CD4-positive, alpha-beta T cell treated with Interleukin-21 for 1 hour (primary cell): ENCODE data around the gene MAS1L.

Experiments
- DNase-seq: peaks from one replicate; pipeline ENCODE4 v3.0.0-alpha.2; 2020

MAS1L gene

GRCh38 chr6:29509711-29510110 lies 22.0 kb upstream of the MAS1L start:
- DNase-seq: no peak

GRCh38 chr6:29509239-29509638 lies 21.5 kb upstream of the MAS1L start:
- DNase-seq: no peak

- no peak for DNase-seq
Measured at GRCh38 chr6:29507319-29507718, 19.6 kb upstream of the MAS1L start.

- no peak for DNase-seq
Measured at GRCh38 chr6:29506446-29507067, 18.8 kb upstream of the MAS1L start.

GRCh38 chr6:29505808-29506207 lies 18.1 kb upstream of the MAS1L start:
- no peak for DNase-seq

- DNase-seq: no peak
Measured at GRCh38 chr6:29504961-29505360, 17.2 kb upstream of the MAS1L start.

GRCh38 chr6:29502597-29502996 lies 14.8 kb upstream of the MAS1L start:
- no peak for DNase-seq

- DNase-seq: no peak
Measured at GRCh38 chr6:29502181-29502580, 14.4 kb upstream of the MAS1L start.

- no peak for DNase-seq
Measured at GRCh38 chr6:29501106-29501505, 13.3 kb upstream of the MAS1L start.

- no peak for DNase-seq
Measured at GRCh38 chr6:29500594-29500993, 12.8 kb upstream of the MAS1L start.

- DNase-seq: no peak
Measured at GRCh38 chr6:29499704-29500103, 11.9 kb upstream of the MAS1L start.

GRCh38 chr6:29496961-29497360 lies 9.2 kb upstream of the MAS1L start:
- no peak for DNase-seq

- no peak for DNase-seq
Measured at GRCh38 chr6:29495571-29495970, 7.8 kb upstream of the MAS1L start.

GRCh38 chr6:29494131-29494530 lies 6.4 kb upstream of the MAS1L start:
- no peak for DNase-seq

- DNase-seq: no peak
Measured at GRCh38 chr6:29493261-29493660, 5.5 kb upstream of the MAS1L start.

- no peak for DNase-seq
Measured at GRCh38 chr6:29491574-29491973, 3.8 kb upstream of the MAS1L start.

- no peak for DNase-seq
Measured at GRCh38 chr6:29490552-29490951, 2.8 kb upstream of the MAS1L start.

- no peak for DNase-seq
Measured at GRCh38 chr6:29490055-29490454, 2.3 kb upstream of the MAS1L start.

- no peak for DNase-seq
Measured at GRCh38 chr6:29489286-29489685, 1.5 kb upstream of the MAS1L start.

- no peak for DNase-seq
Measured at GRCh38 chr6:29488874-29489273, 1.1 kb upstream of the MAS1L start.

- DNase-seq: no peak
Measured at GRCh38 chr6:29487131-29487530, 625 bp downstream of the MAS1L start.

GRCh38 chr6:29486577-29486976 lies 1.2 kb downstream of the MAS1L start:
- DNase-seq: no peak

GRCh38 chr6:29483735-29484134 lies 4.0 kb downstream of the MAS1L start:
- no peak for DNase-seq

GRCh38 chr6:29483186-29483585 lies 4.6 kb downstream of the MAS1L start:
- DNase-seq: no peak

- no peak for DNase-seq
Measured at GRCh38 chr6:29479560-29479959, 8.2 kb downstream of the MAS1L start.

- DNase-seq: no peak
Measured at GRCh38 chr6:29478740-29479139, 9.0 kb downstream of the MAS1L start.
